Sigmoid colon (tissue), 7 donors: Measurements from ENCODE around the gene GDPD1. TPM values are rescaled to one million over a fixed set of nuclear protein-coding genes. Genes with fewer than 3 reads are reported as not detected.

Experiments used
- DNase-seq: peaks from one replicate; pipeline ENCODE4 v3.0.0-alpha.2; 2019
- H3K27ac ChIP-seq, 4 donors: fragments of 200-600 bp; sonication (generic); one replicate each; pipeline ENCODE4 v1.5.1; 2016 to 2019; ENCODE audit warnings: mild to moderate bottlenecking in 1 of 4
- H3K27me3 ChIP-seq, 3 donors: fragments of 200-600 bp; sonication (generic); one replicate each; pipeline ENCODE4 v1.5.1; 2019; ENCODE audit warnings: mild to moderate bottlenecking in 1 of 3
- H3K36me3 ChIP-seq, 4 donors: fragments of 200-600 bp; sonication (generic); one replicate each; pipeline ENCODE4 v1.5.1; 2016 to 2019
- H3K4me1 ChIP-seq, 4 donors: fragments of 200-600 bp; sonication (generic); one replicate each; pipeline ENCODE4 v1.5.1; 2017 to 2019
- H3K4me3 ChIP-seq, 4 donors: fragments of 200-600 bp; sonication (generic); one replicate each; pipeline ENCODE4 v1.5.1; 2017 to 2019; ENCODE audit warnings: mild to moderate bottlenecking in 2 of 4, moderate library complexity in 1 of 4
- H3K9me3 ChIP-seq, 4 donors: fragments of 200-600 bp in 3 of 4; sonication (generic) in 3 of 4; one replicate each; pipeline versions ENCODE4 v1.5.1 to v1.6.1; 2013 to 2019
- CTCF ChIP-seq, 4 experiments: fragments of 450-650 bp in 3 of 4; fragments of 200-600 bp in 1 of 4; IDR thresholded peaks; one replicate each; pipeline ENCODE4 v1.5.1; 2016 to 2019; ENCODE audit warnings: antibody characterized with exemption in 4 of 4, mild to moderate bottlenecking in 3 of 4, moderate library complexity in 2 of 4
- EP300 ChIP-seq, 4 donors: sonication (generic); formaldehyde crosslinking; IDR thresholded peaks; one replicate each; pipeline ENCODE4 v1.6.1; 2017; ENCODE audit warnings: antibody characterized with exemption in 4 of 4
- POLR2A ChIP-seq, 2 donors: fragments of 450-650 bp; IDR thresholded peaks; one replicate each; pipeline ENCODE4 v1.6.1; 2016; ENCODE audit warnings: antibody characterized with exemption in 2 of 2, mild to moderate bottlenecking in 2 of 2, moderate library complexity in 2 of 2
- POLR2AphosphoS5 ChIP-seq, 4 donors: sonication (generic); formaldehyde crosslinking; IDR thresholded peaks; one replicate each; pipeline ENCODE4 v1.6.1; 2017; ENCODE audit warnings: antibody characterized with exemption in 4 of 4
- WGBS, 2 donors: extraction: QIAGEN DNeasy Blood & Tissue Kit; methylation state at CpG; one replicate each; pipeline ENCODE4 v1.1.7; 2013; 5-methylcytosine and 5-hydroxymethylcytosine counted together
- intact Hi-C: fragments of 100-400 bp; cut with DNase I; formaldehyde crosslinking; loops from one replicate; pipeline ENCODE4 v1.15.1; 2023
- polyA plus RNA-seq, 3 donors: library from polyadenylated mRNA; stranded (reverse); fragments of 200-250 nt; gene quantifications; one replicate each; pipeline ENCODE4 v1.2.3, GENCODE V29; 2013
- total RNA-seq, 4 donors: library from RNA; depleted of rRNA; stranded (reverse); fragments of >200 nt; gene quantifications; one replicate each; pipeline ENCODE4 v1.1.0, GENCODE V29; 2016
- donor health status: healthy with polysubstance abuse.
- donor health status: Bipolar disorder and iron deficiency.
- donor health status: healthy.

The GDPD1 gene
- total and polyA plus RNA-seq, 7 donors, result 0.60 to 4.3 (median 2.5) TPM

- Histone ChIP-seq H3K9me3 (no peaks in the 10 kb centered on the region), H3K4me3 (no peak overlapping the region), H3K4me1 (no peaks in the 10 kb centered on the region), H3K27me3 (no peaks in the 10 kb centered on the region), H3K36me3 (no peaks in the 10 kb centered on the region), H3K27ac (no peak overlapping the region)
- intact Hi-C loops, result no loop called here
- 82 to 92% methylated on average over 2 of the region's 2 CpGs for WGBS, 2 donors
- TF ChIP-seq POLR2AphosphoS5 (IDR thresholded peaks at IDR 0.05) (no peak), EP300 (IDR thresholded peaks at IDR 0.05) (no peak), POLR2A (IDR thresholded peaks at IDR 0.05) (no peak), CTCF (IDR thresholded peaks at IDR 0.05) (no peak)
- no peak for DNase-seq
Measured at GRCh38 chr17:59257101-59257500, 36.8 kb downstream of the GDPD1 start.

- Histone ChIP-seq H3K9me3 (no peaks in the 10 kb centered on the region), H3K4me3 (no peak overlapping the region), H3K27me3 (no peaks in the 10 kb centered on the region), H3K27ac (no peak overlapping the region), H3K4me1 (no peaks in the 10 kb centered on the region), H3K36me3 (no peaks in the 10 kb centered on the region)
- 96 to 97% methylated on average over 2 of the region's 2 CpGs for WGBS, 2 donors
- DNase-seq, result no peak
- intact Hi-C loops, result no loop called here
- no peak for TF ChIP-seq POLR2A (IDR thresholded peaks at IDR 0.05)
Measured at GRCh38 chr17:59260722-59261121, 40.4 kb downstream of the GDPD1 start.

DNA sequence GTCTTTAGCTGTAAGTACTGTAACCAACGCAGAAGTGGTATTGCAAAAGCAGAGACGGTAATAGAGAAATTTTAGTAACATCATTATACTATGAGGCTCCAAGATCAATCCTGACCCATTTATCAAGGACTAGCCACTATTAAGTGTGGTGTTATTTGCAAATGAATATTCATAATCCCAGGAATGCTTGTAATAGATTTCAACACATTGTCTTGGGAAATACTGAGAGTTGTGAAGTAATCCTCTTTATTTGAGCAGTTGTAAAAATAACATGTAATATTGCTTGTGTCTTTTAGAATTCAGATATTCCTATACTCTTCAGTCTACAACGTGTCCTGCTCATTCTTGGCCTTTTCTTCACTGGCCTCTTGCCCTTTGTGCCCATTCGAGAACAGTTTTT is 46.4 kb downstream of the GDPD1 start:
- no peak for DNase-seq
- 90 to 92% methylated on average over 4 of the region's 4 CpGs for WGBS, 2 donors
- Histone ChIP-seq H3K4me3 (no peak overlapping the region), H3K27me3 (no peaks in the 10 kb centered on the region), H3K4me1 (no peaks in the 10 kb centered on the region), H3K36me3 (peaks cover 0 to 7% (median 0%) of the 10 kb centered on the region in 4 donors), H3K9me3 (no peaks in the 10 kb centered on the region), H3K27ac (no peak overlapping the region)
- TF ChIP-seq EP300 (IDR thresholded peaks at IDR 0.05), result no peak
- no peak for TF ChIP-seq POLR2A (IDR thresholded peaks at IDR 0.05)
- no peak for TF ChIP-seq CTCF (IDR thresholded peaks at IDR 0.05)
- TF ChIP-seq POLR2AphosphoS5 (IDR thresholded peaks at IDR 0.05), result no peak
- intact Hi-C loops, result no loop called here

GRCh38 chr17:59267776-59268175 is 47.5 kb downstream of the GDPD1 start:
- Histone ChIP-seq H3K4me1 (no peaks in the 10 kb centered on the region), H3K27ac (no peak overlapping the region), H3K9me3 (no peaks in the 10 kb centered on the region), H3K36me3 (peaks cover 0 to 17% (median 0%) of the 10 kb centered on the region in 4 donors), H3K27me3 (no peaks in the 10 kb centered on the region), H3K4me3 (no peak overlapping the region)
- DNase-seq, result no peak
- TF ChIP-seq CTCF (IDR thresholded peaks at IDR 0.05) (no peak), EP300 (IDR thresholded peaks at IDR 0.05) (no peak), POLR2AphosphoS5 (IDR thresholded peaks at IDR 0.05) (no peak), POLR2A (IDR thresholded peaks at IDR 0.05) (no peak)
- intact Hi-C loops, result no loop called here
- 91 to 92% methylated on average over 5 of the region's 5 CpGs for WGBS, 2 donors

- TF ChIP-seq EP300 (IDR thresholded peaks at IDR 0.05) (no peak), POLR2A (IDR thresholded peaks at IDR 0.05) (no peak), CTCF (IDR thresholded peaks at IDR 0.05) (no peak), POLR2AphosphoS5 (IDR thresholded peaks at IDR 0.05) (no peak)
- H3K4me3 ChIP-seq, result no peak overlapping the region
Measured at GRCh38 chr17:59275618-59276017, 55.3 kb downstream of the GDPD1 start.

More at GRCh38 chr17:59275618-59276017, 55.3 kb downstream of the GDPD1 start:
- DNase-seq, result no peak
- Histone ChIP-seq H3K4me1 (no peaks in the 10 kb centered on the region), H3K27ac (no peak overlapping the region), H3K9me3 (no peaks in the 10 kb centered on the region), H3K27me3 (no peaks in the 10 kb centered on the region), H3K36me3 (peaks cover 0 to 14% (median 0%) of the 10 kb centered on the region in 4 donors)
- intact Hi-C loops, result no loop called here
- 87 to 93% methylated on average over 1 of the region's 1 CpG for WGBS, 2 donors
